NCI-H2227 (cell line): ENCODE measurements around the gene RAPGEF3.
A peak's percentile ranks its signal among the peaks of the same experiment; 100 is the strongest.

ENCODE experiments used
- DNase-seq: peaks from one replicate; lab custom pipeline; 2025; ENCODE audit not compliant: unreplicated experiment; lab: John Stamatoyannopoulos, UW

Gene RAPGEF3

GRCh38 chr12:47791351-47791746 lies 32.7 kb upstream of the RAPGEF3 start:
- no peak for DNase-seq

DNA sequence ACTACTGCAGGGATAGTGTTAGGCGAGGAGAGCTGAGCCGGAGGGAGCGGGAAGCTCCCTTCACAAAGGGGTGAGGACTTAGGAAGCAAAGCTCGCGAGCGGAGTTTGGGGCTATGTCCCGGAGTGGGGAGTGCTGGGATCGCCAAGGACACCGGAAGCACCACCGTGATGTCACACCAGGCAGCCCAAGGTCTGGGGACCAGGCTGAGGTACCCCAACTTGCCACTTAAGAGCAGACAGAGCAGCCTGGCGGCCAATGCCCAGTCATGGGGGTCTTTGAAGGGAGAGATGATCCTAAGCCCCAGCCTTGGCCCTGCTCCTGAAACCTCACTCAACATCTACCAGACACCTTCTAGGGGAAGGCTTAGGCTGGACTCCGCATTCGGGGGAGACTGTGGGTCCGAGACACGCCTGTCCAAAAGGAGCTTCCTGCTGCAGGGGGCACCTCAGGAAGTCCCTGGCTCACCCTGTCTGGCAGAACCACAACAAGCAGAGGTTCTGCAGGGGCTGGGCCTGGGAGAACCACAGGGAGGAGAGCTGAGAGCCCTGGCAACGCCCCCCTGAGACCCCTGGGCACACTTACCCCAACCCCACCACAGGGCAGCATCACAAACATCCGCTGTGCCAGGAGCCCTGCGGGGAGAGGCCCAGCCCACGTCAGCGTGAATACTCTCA lies 32.1 kb upstream of the RAPGEF3 start:
- no peak for DNase-seq

DNA sequence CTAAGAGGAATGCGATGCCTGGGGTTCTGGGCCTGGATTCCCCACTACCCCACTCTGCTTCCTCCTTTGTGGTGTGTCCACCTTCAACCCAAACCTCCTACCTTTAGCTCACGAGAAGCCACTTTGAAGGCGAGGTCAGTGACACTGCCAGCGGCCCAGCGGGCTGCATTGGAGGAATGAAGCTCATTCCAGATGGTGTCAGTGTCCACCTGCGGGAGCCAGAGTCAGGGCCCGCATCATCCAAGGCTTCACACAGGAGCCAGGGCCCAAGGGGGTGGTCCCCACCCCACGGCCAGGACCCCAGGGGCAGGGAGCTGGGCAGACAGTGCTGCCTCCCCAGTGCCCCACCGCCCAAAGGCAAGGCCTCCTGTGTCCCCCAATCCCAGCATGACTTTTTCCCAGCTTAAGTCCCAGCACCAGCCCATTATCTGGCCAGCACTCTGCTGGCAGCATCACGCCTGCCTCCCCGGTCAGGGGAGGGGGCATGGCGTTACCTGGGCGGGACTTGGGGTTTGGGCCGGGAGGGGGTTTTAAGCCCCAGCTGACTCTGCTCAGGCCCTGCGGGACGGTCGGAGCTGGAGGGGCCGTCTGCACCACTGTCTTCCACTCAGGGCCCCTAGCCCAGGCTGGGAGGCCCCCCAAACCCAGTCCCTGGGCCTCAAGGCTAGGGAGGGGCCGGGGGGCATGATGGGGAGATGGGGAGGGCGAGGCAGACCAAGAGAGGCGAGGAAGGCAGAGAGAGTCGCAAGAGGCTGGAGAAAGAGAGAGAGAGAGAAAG lies 31.2 kb upstream of the RAPGEF3 start:
- no peak for DNase-seq

GRCh38 chr12:47789141-47789540 lies 30.5 kb upstream of the RAPGEF3 start:
- DNase-seq = no peak

- no peak for DNase-seq
These were observed 29.1 kb upstream of the RAPGEF3 start for GRCh38 chr12:47787596-47788319.

GRCh38 chr12:47786662-47787280 lies 28.1 kb upstream of the RAPGEF3 start:
- no peak for DNase-seq

GRCh38 chr12:47785887-47786661 lies 27.4 kb upstream of the RAPGEF3 start:
- DNase-seq = no peak

- no peak for DNase-seq
These were observed 26.6 kb upstream of the RAPGEF3 start for GRCh38 chr12:47785036-47785886.

GRCh38 chr12:47783821-47784819 lies 25.4 kb upstream of the RAPGEF3 start:
- DNase-seq = no peak

DNA sequence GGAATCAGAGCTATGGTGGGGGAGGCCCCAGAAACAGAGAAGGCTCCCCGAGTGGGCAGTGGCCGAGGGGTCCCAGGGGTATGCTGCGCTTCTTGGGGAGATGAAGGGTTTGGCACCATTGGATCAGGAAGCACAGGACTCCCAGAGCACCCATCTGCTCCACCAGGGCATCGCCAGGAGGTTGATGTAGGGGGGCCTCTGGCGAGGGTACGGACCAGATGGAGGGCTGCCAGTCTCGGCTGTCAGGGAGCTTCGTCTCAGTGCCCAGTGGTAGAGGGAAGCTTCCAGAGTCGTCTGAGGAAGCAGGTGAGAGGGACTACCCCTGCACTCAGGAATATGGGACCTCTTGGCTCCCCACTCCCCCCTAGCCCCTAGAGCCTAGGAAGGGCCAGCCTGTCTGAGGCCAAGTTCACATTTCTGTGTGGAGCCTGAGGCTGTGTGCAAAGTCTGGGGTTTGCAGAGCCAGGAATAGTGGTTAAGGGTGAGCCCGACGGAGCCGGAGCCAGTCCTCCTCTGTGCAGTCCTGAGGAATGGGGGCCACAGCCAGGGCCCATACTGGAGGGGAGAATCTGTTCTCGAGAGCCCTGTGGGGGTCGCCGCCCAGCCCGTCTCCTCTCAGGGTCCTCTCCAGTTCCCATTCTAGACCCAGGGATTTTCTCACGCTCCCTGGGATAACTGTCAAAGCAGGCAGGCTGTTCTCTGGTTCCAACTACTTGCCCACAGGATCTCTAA lies 24.5 kb upstream of the RAPGEF3 start:
- DNase-seq = no peak

DNA sequence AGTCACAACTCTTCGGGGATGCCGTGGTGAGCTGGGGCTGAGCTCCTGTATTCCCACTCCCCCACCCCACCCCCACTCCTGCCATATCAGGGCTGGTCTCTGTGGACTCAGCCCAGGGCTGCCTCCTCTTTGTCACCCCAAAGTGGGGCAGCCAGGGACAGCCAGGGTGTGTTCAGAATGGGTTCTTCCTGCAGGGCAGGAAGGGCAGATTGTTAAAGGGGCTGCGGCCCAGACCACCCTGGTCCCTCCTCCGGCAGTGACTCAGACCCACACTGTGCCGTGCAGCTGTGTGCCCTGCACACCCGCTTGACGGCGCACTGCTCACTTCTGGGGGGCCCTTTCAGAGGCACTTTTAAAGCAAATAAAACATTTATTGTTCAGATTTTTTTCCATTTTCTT lies 23.7 kb upstream of the RAPGEF3 start:
- no peak for DNase-seq

DNA sequence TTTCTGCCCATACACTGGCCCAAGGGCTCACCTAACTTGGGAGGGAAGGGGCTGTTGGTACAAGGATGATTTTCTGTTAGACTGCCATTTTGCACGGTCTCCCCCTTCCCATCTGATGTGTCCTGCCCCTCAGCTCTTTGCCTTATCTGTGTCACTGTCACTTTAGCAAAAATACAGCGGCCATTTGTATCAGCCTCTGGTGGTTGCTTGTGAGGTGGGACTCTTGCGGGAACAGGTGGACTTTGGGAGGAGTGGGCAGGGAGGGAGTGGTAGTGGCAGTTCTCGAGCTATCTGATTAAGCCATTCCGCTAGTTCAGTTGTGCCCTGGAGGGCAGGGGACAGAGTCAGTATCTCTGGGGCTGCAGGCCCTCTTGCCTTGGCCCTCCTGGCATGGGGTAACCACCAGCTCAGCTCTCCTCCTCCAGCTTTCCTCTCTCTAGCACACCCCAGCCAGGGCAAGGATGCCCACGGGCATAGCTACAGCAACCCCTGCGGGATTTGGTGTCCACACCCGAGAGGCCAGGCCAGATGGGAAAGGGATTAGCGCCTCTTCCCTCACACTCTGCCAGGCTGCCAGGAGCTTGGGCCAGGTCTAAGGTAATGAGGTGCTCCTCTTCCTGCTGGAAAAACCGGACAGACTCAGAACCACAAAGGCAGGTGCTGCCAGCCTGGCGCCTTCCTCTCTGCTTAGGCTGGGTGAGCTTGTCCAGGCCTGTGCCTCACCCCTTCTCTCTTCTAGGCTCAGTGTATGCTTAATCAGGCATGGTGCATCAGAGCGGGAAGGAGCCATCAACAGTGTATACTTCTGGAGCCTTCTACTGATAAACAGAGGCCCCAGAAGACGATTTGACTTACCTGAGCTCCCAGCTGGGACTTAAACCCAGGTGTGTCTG lies 23.0 kb upstream of the RAPGEF3 start:
- DNase-seq = no peak

DNA sequence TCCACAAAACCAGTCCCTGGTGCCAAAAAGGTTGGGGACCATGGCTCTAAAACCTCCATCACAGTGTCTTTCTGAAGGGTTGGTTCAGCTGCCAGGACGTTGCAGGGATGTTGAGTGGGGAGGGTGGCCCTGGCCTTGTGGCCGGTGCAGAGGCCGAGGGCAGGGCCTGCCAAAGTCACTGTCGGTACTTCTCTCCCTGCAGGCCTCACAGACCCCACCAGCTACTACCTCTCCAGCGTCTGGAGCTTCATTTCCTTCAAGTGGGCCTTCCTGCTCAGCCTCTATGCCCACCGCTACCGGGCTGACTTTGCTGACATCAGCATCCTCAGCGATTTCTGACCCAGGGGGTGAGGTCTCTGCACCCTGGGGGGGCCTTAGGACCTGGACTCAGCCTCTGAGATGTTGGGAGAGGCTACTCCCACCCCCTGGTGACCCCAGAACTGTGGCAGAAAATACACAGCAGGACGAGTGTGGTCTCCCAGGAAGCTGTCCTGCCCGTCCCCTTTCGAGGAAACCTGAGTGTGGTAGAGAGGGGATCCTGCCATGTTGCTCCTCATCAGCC lies 21.3 kb upstream of the RAPGEF3 start:
- no peak for DNase-seq

- DNase-seq = peak; percentile 83
These were observed 20.7 kb upstream of the RAPGEF3 start for GRCh38 chr12:47779301-47779942.

- DNase-seq = no peak
These were observed 20.2 kb upstream of the RAPGEF3 start for GRCh38 chr12:47778881-47779280.
